Measurements from ENCODE around the gene FOXK1. TPM values are rescaled to one million over a fixed set of nuclear protein-coding genes. Genes with fewer than 3 reads are reported as not detected.

FOXK1 gene
- polyA plus RNA-seq, 3 donors, result 0.33 to 16.8 (median 0.76) TPM

- Histone ChIP-seq H3K9ac (ENCODE audit: insufficient read depth, low read length, poor library complexity, severe bottlenecking) (no peak overlapping the region), H3K4me1 (ENCODE audit: control insufficient read depth in 1 of 2, insufficient read depth in 2 of 2, low read length in 2 of 2) (peaks cover 25 to 40% of the 10 kb centered on the region in 2 donors), H3K27me3 (ENCODE audit: control insufficient read depth in 2 of 2, insufficient read depth in 2 of 2, low read length in 2 of 2) (no peaks in the 10 kb centered on the region), H3K4me3 (replicated peaks in 1 of 3; ENCODE audit: low read depth in 2 of 3, low read length in 3 of 3) (no peak overlapping the region), H3K4me2 (replicated peaks; ENCODE audit: extremely low read depth, low read length, poor library complexity, severe bottlenecking) (no peak overlapping the region), H3K9me3 (replicated peaks in 1 of 2; ENCODE audit: control insufficient read depth in 1 of 2, insufficient read depth in 1 of 2, low read length in 2 of 2) (no peaks in the 10 kb centered on the region), H4K20me1 (ENCODE audit: insufficient read depth, low read length) (peaks cover 91% of the 10 kb centered on the region), H3K36me3 (replicated peaks in 1 of 2; ENCODE audit: control insufficient read depth in 1 of 2, insufficient read depth in 2 of 2, low read length in 2 of 2) (peaks cover 0 to 25% of the 10 kb centered on the region in 2 donors), H3K27ac (ENCODE audit: low read depth in 1 of 2, low read length in 2 of 2) (no peak overlapping the region), H2AFZ (ENCODE audit: insufficient read depth, low read depth, low read length, poor library complexity, severe bottlenecking) (no peak overlapping the region), H3K79me2 (ENCODE audit: insufficient read depth, low read length) (peaks cover 98% of the 10 kb centered on the region)
- Mint-ChIP-seq H3K4me3 (no peak overlapping the region), H3K27me3 (ENCODE audit: low read depth in 3 of 3) (no peaks in the 10 kb centered on the region), H3K27ac (peak overlapping the region in 1 of 7 donors; percentile 21), H3K9me3 (peaks cover 0 to 4% (median 0%) of the 10 kb centered on the region in 7 donors), H3K4me1 (peaks cover 57% of the 10 kb centered on the region), H3K36me3 (peaks cover 24 to 40% of the 10 kb centered on the region in 2 donors)
- no peak for TF ChIP-seq CTCF (IDR thresholded peaks at IDR 0.05)
- no peak for DNase-seq
- 83% methylated on average over 16 of the region's 23 CpGs for WGBS (ENCODE audit: insufficient coverage)
- intact Hi-C loops (cut with micrococcal nuclease), result no loop called here
Measured at GRCh38 chr7:4734587-4735345, 52.7 kb downstream of the FOXK1 start.

GRCh38 chr7:4737300-4737699 lies 55.2 kb downstream of the FOXK1 start:
- no peak for TF ChIP-seq CTCF (IDR thresholded peaks at IDR 0.05)
- DNase-seq, result no peak
- Histone ChIP-seq H3K27ac (ENCODE audit: low read depth in 1 of 2, low read length in 2 of 2) (no peak overlapping the region), H3K4me2 (replicated peaks; ENCODE audit: extremely low read depth, low read length, poor library complexity, severe bottlenecking) (no peak overlapping the region), H3K9ac (ENCODE audit: insufficient read depth, low read length, poor library complexity, severe bottlenecking) (no peak overlapping the region), H3K27me3 (ENCODE audit: control insufficient read depth in 2 of 2, insufficient read depth in 2 of 2, low read length in 2 of 2) (no peaks in the 10 kb centered on the region), H3K4me1 (ENCODE audit: control insufficient read depth in 1 of 2, insufficient read depth in 2 of 2, low read length in 2 of 2) (peaks cover 24 to 39% of the 10 kb centered on the region in 2 donors), H4K20me1 (ENCODE audit: insufficient read depth, low read length) (peaks cover 66% of the 10 kb centered on the region), H2AFZ (ENCODE audit: insufficient read depth, low read depth, low read length, poor library complexity, severe bottlenecking) (no peak overlapping the region), H3K36me3 (replicated peaks in 1 of 2; ENCODE audit: control insufficient read depth in 1 of 2, insufficient read depth in 2 of 2, low read length in 2 of 2) (peaks cover 13 to 23% of the 10 kb centered on the region in 2 donors), H3K9me3 (replicated peaks in 1 of 2; ENCODE audit: control insufficient read depth in 1 of 2, insufficient read depth in 1 of 2, low read length in 2 of 2) (no peaks in the 10 kb centered on the region), H3K79me2 (ENCODE audit: insufficient read depth, low read length) (peaks cover 91% of the 10 kb centered on the region), H3K4me3 (replicated peaks in 1 of 3; ENCODE audit: low read depth in 2 of 3, low read length in 3 of 3) (no peak overlapping the region)
- peaks cover 0 to 3% (median 0%) of the 10 kb centered on the region in 7 donors for H3K9me3 Mint-ChIP-seq
- peak overlapping the region in 5 of 7 donors; percentile 9 to 62 (median 42) for H3K27ac Mint-ChIP-seq
- H3K36me3 Mint-ChIP-seq, result peaks cover 29 to 44% of the 10 kb centered on the region in 2 donors
- 88% methylated on average over 12 of the region's 15 CpGs for WGBS (ENCODE audit: insufficient coverage)
- no peaks in the 10 kb centered on the region for H3K27me3 Mint-ChIP-seq (ENCODE audit: low read depth in 3 of 3)
- intact Hi-C loops (cut with micrococcal nuclease), result no loop called here
- peaks cover 48% of the 10 kb centered on the region for H3K4me1 Mint-ChIP-seq
- no peak overlapping the region for H3K4me3 Mint-ChIP-seq
